ENCODE data around the gene CHRD.

DNA sequence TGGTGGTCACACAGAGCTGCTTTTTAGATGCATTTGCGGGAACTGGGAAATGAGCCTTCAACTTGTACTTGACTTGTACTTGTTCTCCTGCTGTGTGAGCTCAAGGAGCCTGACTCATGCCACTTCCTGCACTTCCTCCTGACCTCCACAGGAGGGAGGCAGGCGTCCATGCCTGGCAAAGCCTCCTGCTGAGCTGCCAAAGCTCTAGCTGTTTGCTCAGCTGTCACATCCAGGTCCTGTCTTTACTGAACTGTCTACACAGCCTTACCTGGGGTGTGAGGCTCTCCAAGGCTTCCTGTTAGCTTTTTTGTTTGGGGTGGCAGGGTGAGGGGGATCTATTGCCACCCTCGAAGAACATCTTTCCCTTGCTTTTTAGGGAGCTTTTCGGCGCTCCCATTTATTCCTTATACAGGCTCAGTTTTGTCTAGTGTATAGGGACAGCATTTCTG, 8.3 kb upstream of the CHRD start:
- peak; percentile 88 to 95 (median 90) for TF ChIP-seq CTCF (IDR thresholded peaks at IDR 0.05)
- no peak for TF ChIP-seq EP300 (IDR thresholded peaks at IDR 0.05)
- no peak for TF ChIP-seq POLR2A (IDR thresholded peaks at IDR 0.05)
- TF ChIP-seq POLR2AphosphoS5 (IDR thresholded peaks at IDR 0.05), result peak in 1 of 2 donors; percentile 48
